K562 (cell line): ENCODE results near the gene CEP68. TPM values are rescaled to one million over a fixed set of nuclear protein-coding genes. Genes with fewer than 3 reads are reported as not detected.

Experiments
- ATAC-seq: fragments of 200-7000 bp; cut with Tn5 transposase; 3 replicates; pipeline ENCODE4 v1.9.1; 2020; ENCODE audit warnings: moderate library complexity
- BruUV-seq: library from RNA; stranded (reverse); fragments of 400-500 nt; replicated peaks from 2 replicates; lab custom pipeline; 2021; lab: Mats Ljungman, UMichigan
- CTCF ChIA-PET: fragments of 300-600 bp; formaldehyde crosslinking; extraction: SDS; loops from one replicate; lab custom pipeline; 2021; ENCODE audit warnings: low intra/inter-chr PET ratio; lab: Yijun Ruan, JAX
- POLR2A ChIA-PET: fragments of 300-600, 350-650 bp; sonication (Branson Sonifier 250); formaldehyde crosslinking; extraction: SDS; loops from one replicate; lab custom pipeline; 2021; ENCODE audit warnings: antibody characterized with exemption, inconsistent platforms; lab: Yijun Ruan, JAX
- DNase-seq, 4 experiments: peaks; one replicate each; pipeline versions ENCODE4 v3.0.0 to v3.0.0-alpha.2; 2011 to 2018; ENCODE audit warnings: low spot score in 3 of 4, mixed read lengths in 3 of 4; ENCODE audit errors: extremely low read depth in 1 of 4
- FAIRE-seq: peaks from 2 replicates; lab custom pipeline; 2011; peaks lifted over from hg19 to GRCh38; lab: Jason Lieb, UNC
- H2AFZ ChIP-seq: 2 replicates; pipeline ENCODE4 v1.6.0; 2011; ENCODE audit warnings: low read depth, low read length, control low read depth, inconsistent platforms
- H3K27ac ChIP-seq: fragments of 200-600 bp; 3 replicates; pipeline ENCODE4 v1.8.0; 2011; ENCODE audit warnings: low read depth, mild to moderate bottlenecking, control low read depth, inconsistent platforms, low read length, moderate library complexity, mixed read lengths; ENCODE audit errors: extremely low read depth
- H3K27me3 ChIP-seq, 2 experiments: fragments of 300-600 bp in 1 of 2; 2 replicates in 1 of 2; 3 replicates in 1 of 2; pipeline versions ENCODE4 v1.6.0 to v1.8.0; 2011; ENCODE audit warnings: inconsistent platforms in 2 of 2, low read length in 2 of 2, mild to moderate bottlenecking in 1 of 2, mixed read lengths in 1 of 2, moderate library complexity in 1 of 2; ENCODE audit not compliant: control insufficient read depth in 2 of 2, insufficient read depth in 2 of 2
- H3K36me3 ChIP-seq: fragments of 300-600 bp; 3 replicates; pipeline ENCODE4 v1.8.0; 2011; ENCODE audit warnings: mild to moderate bottlenecking, low read length, inconsistent platforms; ENCODE audit not compliant: control insufficient read depth, insufficient read depth
- H3K4me1 ChIP-seq, 2 experiments: fragments of 200-600 bp in 1 of 2; replicated peaks in 1 of 2; 2 replicates in 1 of 2; 3 replicates in 1 of 2; pipeline versions ENCODE4 v1.5.1 to v1.8.0; 2011; ENCODE audit warnings: inconsistent platforms in 2 of 2, low read length in 2 of 2, mild to moderate bottlenecking in 1 of 2, mixed read lengths in 1 of 2, moderate library complexity in 1 of 2; ENCODE audit not compliant: control insufficient read depth in 2 of 2, insufficient read depth in 2 of 2
- H3K4me2 ChIP-seq: 2 replicates; pipeline ENCODE4 v1.6.1; 2011; ENCODE audit warnings: low read length, control low read depth, inconsistent platforms, mixed read lengths; ENCODE audit not compliant: insufficient read depth
- H3K4me3 ChIP-seq: fragments of 200-600 bp; sonication (generic), shearing (Covaris generic); 2 replicates; pipeline ENCODE4 v1.5.1; 2016; ENCODE audit warnings: control low read depth, inconsistent platforms
- H3K79me2 ChIP-seq: fragments of 200-600 bp; 3 replicates; pipeline ENCODE4 v1.8.0; 2011; ENCODE audit warnings: low read length, inconsistent platforms; ENCODE audit not compliant: control insufficient read depth, insufficient read depth
- H3K9ac ChIP-seq, 2 experiments: 2 replicates each; pipeline versions ENCODE4 v1.6.0 to v1.6.1; 2011; ENCODE audit warnings: low read depth in 2 of 2, low read length in 2 of 2, control low read depth in 1 of 2, inconsistent platforms in 1 of 2, mild to moderate bottlenecking in 1 of 2, mixed read lengths in 1 of 2; ENCODE audit not compliant: insufficient read depth in 1 of 2
- H3K9me1 ChIP-seq: one replicate; pipeline ENCODE4 v1.6.0; 2011; ENCODE audit warnings: inconsistent platforms, mild to moderate bottlenecking, low read length, moderate library complexity; ENCODE audit not compliant: control insufficient read depth, insufficient read depth
- H3K9me3 ChIP-seq: replicated peaks from 2 replicates; pipeline ENCODE4 v1.5.1; 2011; ENCODE audit warnings: low read depth, low read length, inconsistent platforms; ENCODE audit not compliant: control insufficient read depth, insufficient read depth
- H4K20me1 ChIP-seq: replicated peaks from 2 replicates; pipeline ENCODE4 v1.6.1; 2011; ENCODE audit warnings: low read length, inconsistent platforms, mixed read lengths; ENCODE audit not compliant: control insufficient read depth, insufficient read depth
- ATF3 ChIP-seq, 2 experiments: fragments of 450-650 bp in 1 of 2; sonication (generic) in 1 of 2; formaldehyde crosslinking in 1 of 2; IDR thresholded peaks in 1 of 2; conservative IDR thresholded peaks in 1 of 2; 2 replicates each; pipeline versions ENCODE4 v1.6.1 to v1.8.1; 2016 to 2023; ENCODE audit warnings: mild to moderate bottlenecking in 2 of 2, moderate library complexity in 2 of 2, inconsistent platforms in 1 of 2, missing genetic modification reagents in 1 of 2
- E2F6 ChIP-seq, 2 experiments: IDR thresholded peaks; 2 replicates each; pipeline ENCODE4 v1.6.1; 2011; ENCODE audit warnings: borderline replicate concordance in 1 of 2, control low read depth in 1 of 2, low read depth in 1 of 2, low read length in 1 of 2, mild to moderate bottlenecking in 1 of 2, mixed read lengths in 1 of 2, moderate library complexity in 1 of 2; ENCODE audit not compliant: insufficient read depth in 1 of 2, insufficient read length in 1 of 2, poor library complexity in 1 of 2, severe bottlenecking in 1 of 2; ENCODE audit errors: extremely low read depth in 1 of 2
- FOSL1 ChIP-seq: fragments of 200-800 bp; sonication (Bioruptor generic); conservative IDR thresholded peaks from 2 replicates; pipeline ENCODE4 v1.6.1; 2016; ENCODE audit warnings: missing genetic modification characterization, missing compliant biosample characterization
- SRSF1 ChIP-seq: fragments of 200-400 bp; formaldehyde crosslinking; IDR thresholded peaks from 2 replicates; pipeline ENCODE4 v1.6.1; 2017; ENCODE audit warnings: mild to moderate bottlenecking, low read depth, low read length, moderate library complexity
- WGBS: fragments of 100-300 bp; shearing (Covaris generic); methylation state at CpG from one replicate; pipeline ENCODE4 v1.1.6; 2016; ENCODE audit warnings: low coverage, mixed read lengths; ENCODE audit not compliant: insufficient coverage; ENCODE audit errors: missing lambda C conversion rate; 5-methylcytosine and 5-hydroxymethylcytosine counted together
- in situ Hi-C: fragments of 300-500 bp; cut with MboI; formaldehyde crosslinking; loops from 4 replicates; pipeline ENCODE4 v1.15.0; 2018; ENCODE audit warnings: inconsistent platforms, mixed read lengths
- intact Hi-C: fragments of 100-400 bp; cut with micrococcal nuclease; formaldehyde crosslinking; loops from 2 replicates; pipeline ENCODE4 v1.14.2; 2022
- polyA plus RNA-seq, 8 experiments: library from polyadenylated mRNA; depleted of rRNA in 4 of 8; stranded (reverse) in 5 of 8; unstranded in 3 of 8; fragments of >200 nt; fragmentation: Nextera tagmentation in 2 of 8; fragmentation: Illumina TruSeq in 1 of 8; extraction: Ambion mirVana in 2 of 8; extraction: Trizol in 1 of 8; gene quantifications; 2 replicates each; pipeline versions ENCODE4 v1.2.1 to v1.2.3, GENCODE V29; 2011 to 2014; ENCODE audit warnings: inconsistent platforms in 1 of 8, missing spikeins in 1 of 8
- total RNA-seq, 7 experiments: library from RNA; depleted of rRNA in 6 of 7; stranded (reverse); fragments of >200 nt in 6 of 7; fragmentation: Illumina TruSeq in 2 of 7; extraction: Trizol in 2 of 7; gene quantifications; 2 replicates each; pipeline versions ENCODE4 v1.2.1 to v1.2.3, GENCODE V29; 2011 to 2021; ENCODE audit warnings: low replicate concordance in 1 of 7
- TF ChIP-seq, protein P1 (sequence below): sonication (generic); IDR thresholded peaks from 2 replicates; pipeline ENCODE4 v1.6.1; 2016

The CEP68 gene
- total and polyA plus RNA-seq, 9 of the 15 experiments (the other 6 are each of a cell fraction or from before 2014, with no cell fraction given), result 1.4 to 8.5 (median 5.2) TPM

DNA sequence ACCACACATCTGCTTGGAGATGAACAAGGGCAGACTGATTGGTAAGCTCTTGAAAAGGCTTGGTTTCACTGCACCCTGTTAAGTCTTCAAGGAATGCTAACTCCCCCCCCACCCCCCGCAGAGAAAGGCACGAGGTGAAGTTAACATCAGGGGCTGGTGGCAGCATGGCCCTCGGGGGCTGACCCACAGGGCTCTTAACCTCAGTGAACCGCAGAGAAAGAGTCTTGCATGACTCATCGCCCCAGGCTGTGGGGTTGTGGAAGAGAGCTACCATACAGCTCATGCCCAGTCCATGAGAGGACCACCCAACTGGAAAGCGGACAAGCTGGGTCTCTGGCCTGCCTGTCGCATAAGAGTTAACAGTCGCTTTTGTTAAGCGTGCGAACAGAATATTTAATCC lies 10.6 kb upstream of the CEP68 start:
- no peak for FAIRE-seq
- no peaks in the 10 kb centered on the region for H3K27me3 ChIP-seq
- POLR2A ChIA-PET, result interaction anchor here (0.8 to 2.5 kb wide), 2 partner anchors 10 to 11 kb away, joined by 3 to 9 read pairs; partner anchors contain the start of gene CEP68
- in situ Hi-C loops (no loop called here), intact Hi-C loops (no loop called here)
- BruUV-seq, result no TSS peak
- peaks cover 10% of the 10 kb centered on the region for H3K9me3 ChIP-seq
- H3K36me3 ChIP-seq, result no peaks in the 10 kb centered on the region
- H3K4me1 ChIP-seq, result no peaks in the 10 kb centered on the region; a peak in 1 of 5 replicates
- no peaks in the 10 kb centered on the region for H4K20me1 ChIP-seq
- H3K4me3 ChIP-seq, result no peak overlapping the region
- no peak overlapping the region for H3K9ac ChIP-seq
- ATAC-seq, result no peak
- no peaks in the 10 kb centered on the region for H3K79me2 ChIP-seq
- CTCF ChIA-PET, result no interaction called here
- 51% methylated on average over 10 of the region's 10 CpGs for WGBS
- no peak overlapping the region for H3K4me2 ChIP-seq
- H3K27ac ChIP-seq, result no peak overlapping the region
- DNase-seq, result peak in 1 of 4 experiments; percentile 36
- H2AFZ ChIP-seq, result no peak overlapping the region
- H3K9me1 ChIP-seq, result no peaks in the 10 kb centered on the region
- TF ChIP-seq E2F6 (IDR thresholded peaks at IDR 0.05; ENCODE audit: borderline replicate concordance in 1 of 2, extremely low read depth in 1 of 2, insufficient read depth in 1 of 2, insufficient read length in 1 of 2, low read depth in 1 of 2, low read length in 1 of 2, poor library complexity in 1 of 2, severe bottlenecking in 1 of 2) (peak in 1 of 2 experiments; percentile 35), SRSF1 (no peak), ATF3 (IDR thresholded peaks at IDR 0.05) (peak; percentile 69), ATF3 (CRISPR knock-in tag; conservative IDR thresholded peaks at IDR 0.05) (no peak), FOSL1 (tag) (peak; percentile 53)
- TF ChIP-seq, protein P1, sequence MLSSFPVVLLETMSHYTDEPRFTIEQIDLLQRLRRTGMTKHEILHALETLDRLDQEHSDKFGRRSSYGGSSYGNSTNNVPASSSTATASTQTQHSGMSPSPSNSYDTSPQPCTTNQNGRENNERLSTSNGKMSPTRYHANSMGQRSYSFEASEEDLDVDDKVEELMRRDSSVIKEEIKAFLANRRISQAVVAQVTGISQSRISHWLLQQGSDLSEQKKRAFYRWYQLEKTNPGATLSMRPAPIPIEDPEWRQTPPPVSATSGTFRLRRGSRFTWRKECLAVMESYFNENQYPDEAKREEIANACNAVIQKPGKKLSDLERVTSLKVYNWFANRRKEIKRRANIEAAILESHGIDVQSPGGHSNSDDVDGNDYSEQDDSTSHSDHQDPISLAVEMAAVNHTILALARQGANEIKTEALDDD, result peak; percentile 46; the same call in 1 of the 2 replicates
